KG1 (cell line): ENCODE data around the gene TOX2.

Experiments
- DNase-seq: peaks from one replicate; lab custom pipeline; 2025; lab: John Stamatoyannopoulos, UW

Gene TOX2

GRCh38 chr20:44064501-44065400 lies 150.1 kb downstream of the TOX2 start:
- no peak for DNase-seq

GRCh38 chr20:44065401-44066340 lies 151.0 kb downstream of the TOX2 start:
- no peak for DNase-seq

- DNase-seq = no peak
Observed at GRCh38 chr20:44066645-44067606, 152.3 kb downstream of the TOX2 start.

GRCh38 chr20:44067650-44068081 lies 153.0 kb downstream of the TOX2 start:
- no peak for DNase-seq

- no peak for DNase-seq
Observed at GRCh38 chr20:44068316-44069201, 153.9 kb downstream of the TOX2 start.

GRCh38 chr20:44069203-44070011 lies 154.8 kb downstream of the TOX2 start:
- peak; percentile 14 for DNase-seq

- DNase-seq = no peak
Observed at GRCh38 chr20:44070139-44070900, 155.7 kb downstream of the TOX2 start.

GRCh38 chr20:44071057-44071456 lies 156.4 kb downstream of the TOX2 start:
- no peak for DNase-seq

GRCh38 chr20:44071526-44072111 lies 157.0 kb downstream of the TOX2 start:
- DNase-seq = no peak

- no peak for DNase-seq
Observed at GRCh38 chr20:44072384-44072783, 157.7 kb downstream of the TOX2 start.

GRCh38 chr20:44073011-44073674 lies 158.5 kb downstream of the TOX2 start:
- no peak for DNase-seq

- DNase-seq = no peak
Observed at GRCh38 chr20:44073675-44074071, 159.0 kb downstream of the TOX2 start.

- no peak for DNase-seq
Observed at GRCh38 chr20:44074252-44075151, 159.8 kb downstream of the TOX2 start.

- DNase-seq = no peak
Observed at GRCh38 chr20:44075191-44075949, 160.7 kb downstream of the TOX2 start.

- no peak for DNase-seq
Observed at GRCh38 chr20:44075950-44076232, 161.2 kb downstream of the TOX2 start.

- no peak for DNase-seq
Observed at GRCh38 chr20:44079291-44079690, 164.6 kb downstream of the TOX2 start.
